ENCODE data around the gene LYZL2. TPM values are rescaled to one million over a fixed set of nuclear protein-coding genes. Genes with fewer than 3 reads are reported as not detected.
"Not testable (repeated sequence)": the region's sequence is repeated elsewhere in the genome, so short reads cannot be mapped to it uniquely, and the experiment has no call there.

The LYZL2 gene
- total RNA-seq, 2 donors from 2014 or later = 3.3 TPM; not detected in 1

DNA sequence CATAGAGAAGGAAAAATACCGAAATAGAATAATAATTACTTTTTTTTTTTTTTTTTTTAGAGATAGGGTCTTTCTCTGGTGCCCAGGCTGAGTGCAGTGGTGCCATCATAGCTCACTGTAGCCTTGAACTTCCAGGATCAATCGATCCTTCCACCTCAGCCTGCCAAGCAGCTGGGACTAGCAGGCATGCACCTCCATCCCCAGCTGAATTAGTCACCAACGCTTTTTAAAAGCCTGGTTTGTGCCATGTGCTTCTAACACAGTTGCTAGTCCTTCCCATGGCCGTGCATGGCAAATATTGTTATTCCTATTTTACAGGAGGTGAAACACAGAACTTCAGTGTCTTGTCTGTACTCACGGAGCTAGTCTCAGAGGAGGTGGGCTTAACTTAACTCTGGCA, 23.2 kb downstream of the LYZL2 start:
- Histone ChIP-seq H3K27me3 (replicated peaks; ENCODE audit: insufficient read depth) (no peaks in the 10 kb centered on the region), H3K27ac (no peak overlapping the region), H3K9me3 (no peaks in the 10 kb centered on the region), H3K36me3 (no peaks in the 10 kb centered on the region), H3K4me1 (replicated peaks) (no peaks in the 10 kb centered on the region), H3K4me3 (no peak overlapping the region)
- intact Hi-C loops (cut with DNase I) = no loop called here
- TF ChIP-seq POLR2A (IDR thresholded peaks at IDR 0.05) = no peak
- TF ChIP-seq, protein P1, sequence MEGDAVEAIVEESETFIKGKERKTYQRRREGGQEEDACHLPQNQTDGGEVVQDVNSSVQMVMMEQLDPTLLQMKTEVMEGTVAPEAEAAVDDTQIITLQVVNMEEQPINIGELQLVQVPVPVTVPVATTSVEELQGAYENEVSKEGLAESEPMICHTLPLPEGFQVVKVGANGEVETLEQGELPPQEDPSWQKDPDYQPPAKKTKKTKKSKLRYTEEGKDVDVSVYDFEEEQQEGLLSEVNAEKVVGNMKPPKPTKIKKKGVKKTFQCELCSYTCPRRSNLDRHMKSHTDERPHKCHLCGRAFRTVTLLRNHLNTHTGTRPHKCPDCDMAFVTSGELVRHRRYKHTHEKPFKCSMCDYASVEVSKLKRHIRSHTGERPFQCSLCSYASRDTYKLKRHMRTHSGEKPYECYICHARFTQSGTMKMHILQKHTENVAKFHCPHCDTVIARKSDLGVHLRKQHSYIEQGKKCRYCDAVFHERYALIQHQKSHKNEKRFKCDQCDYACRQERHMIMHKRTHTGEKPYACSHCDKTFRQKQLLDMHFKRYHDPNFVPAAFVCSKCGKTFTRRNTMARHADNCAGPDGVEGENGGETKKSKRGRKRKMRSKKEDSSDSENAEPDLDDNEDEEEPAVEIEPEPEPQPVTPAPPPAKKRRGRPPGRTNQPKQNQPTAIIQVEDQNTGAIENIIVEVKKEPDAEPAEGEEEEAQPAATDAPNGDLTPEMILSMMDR (IDR thresholded peaks at IDR 0.05) = no peak
- no peak for TF ChIP-seq POLR2AphosphoS5 (IDR thresholded peaks at IDR 0.05)
- DNase-seq (ENCODE audit: low spot score) = no peak
- WGBS = 46% methylated on average over 5 of the region's 5 CpGs

DNA sequence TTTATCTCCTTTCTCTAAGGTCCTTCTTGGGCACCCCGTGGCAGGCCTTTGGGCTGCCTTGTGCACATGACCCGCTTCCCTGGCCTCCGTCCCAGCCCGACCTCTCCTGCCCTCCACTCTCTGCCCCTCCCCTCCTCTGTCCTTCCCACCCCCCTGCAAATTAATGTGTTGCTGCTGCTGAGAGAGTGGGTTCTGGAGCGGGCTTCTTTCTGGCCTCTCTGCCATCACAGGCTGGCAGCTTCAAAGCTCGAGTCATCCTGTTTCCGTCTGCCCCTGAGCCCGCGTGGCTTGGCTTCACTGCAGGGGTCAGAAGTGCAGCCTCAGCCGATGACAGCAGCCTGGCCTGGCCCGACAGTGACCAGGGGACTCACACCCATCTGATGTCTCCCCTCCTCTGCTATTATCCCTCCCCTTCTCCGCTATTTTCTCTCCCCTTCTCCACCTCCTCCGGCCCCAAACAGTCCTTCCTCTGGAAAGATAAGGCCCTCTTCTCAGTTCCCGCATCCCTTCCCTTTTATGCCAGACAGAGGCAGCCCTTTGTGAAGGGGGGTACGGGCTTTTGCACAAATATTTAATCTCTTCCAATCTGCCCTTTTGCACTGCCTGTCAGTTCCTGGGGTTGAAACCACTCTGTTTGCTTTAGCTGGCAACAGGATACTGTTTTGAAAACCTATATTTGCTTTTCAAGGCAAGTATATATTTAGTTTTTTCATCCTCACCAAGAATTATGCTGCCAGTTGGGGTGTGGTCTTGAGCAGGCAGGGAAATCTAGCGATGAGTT, 24.0 kb downstream of the LYZL2 start:
- DNase-seq (ENCODE audit: low spot score); H3K4me3 ChIP-seq; H3K27me3 ChIP-seq (replicated peaks; ENCODE audit: insufficient read depth); H3K27ac ChIP-seq; H3K4me1 ChIP-seq (replicated peaks); H3K9me3 ChIP-seq; H3K36me3 ChIP-seq; intact Hi-C loops (cut with DNase I): not testable (repeated sequence)
- 14% methylated on average over 16 of the region's 16 CpGs for WGBS

DNA sequence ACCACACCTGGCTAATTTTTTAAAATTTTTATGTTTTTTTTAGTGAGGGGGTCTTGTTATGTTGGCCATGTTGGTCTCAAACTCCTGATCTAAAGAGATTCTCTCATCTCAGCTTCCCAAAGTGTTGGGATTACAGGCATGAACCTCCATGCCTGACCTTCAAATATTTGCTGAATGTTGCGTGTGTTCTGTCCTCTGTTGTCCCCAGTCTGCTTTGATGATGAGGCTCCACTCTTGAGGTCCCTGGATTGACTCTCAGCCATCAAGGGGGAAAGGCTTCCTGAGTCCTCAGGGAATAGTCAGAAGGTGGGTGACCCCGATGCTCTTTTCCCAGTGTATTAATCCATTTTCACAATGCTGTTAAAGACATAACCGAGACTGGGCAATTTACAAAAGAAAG, 26.0 kb downstream of the LYZL2 start:
- intact Hi-C loops (cut with DNase I) = no loop called here
- Histone ChIP-seq H3K36me3 (no peaks in the 10 kb centered on the region), H3K27me3 (replicated peaks; ENCODE audit: insufficient read depth) (no peaks in the 10 kb centered on the region), H3K4me3 (no peak overlapping the region), H3K9me3 (no peaks in the 10 kb centered on the region), H3K4me1 (replicated peaks) (no peaks in the 10 kb centered on the region), H3K27ac (no peak overlapping the region)
- DNase-seq (ENCODE audit: low spot score) = no peak
- 96% methylated on average over 3 of the region's 3 CpGs for WGBS
- TF ChIP-seq, protein P1 (IDR thresholded peaks at IDR 0.05) = no peak
- TF ChIP-seq POLR2AphosphoS5 (IDR thresholded peaks at IDR 0.05) (no peak), POLR2A (IDR thresholded peaks at IDR 0.05) (no peak)

DNA sequence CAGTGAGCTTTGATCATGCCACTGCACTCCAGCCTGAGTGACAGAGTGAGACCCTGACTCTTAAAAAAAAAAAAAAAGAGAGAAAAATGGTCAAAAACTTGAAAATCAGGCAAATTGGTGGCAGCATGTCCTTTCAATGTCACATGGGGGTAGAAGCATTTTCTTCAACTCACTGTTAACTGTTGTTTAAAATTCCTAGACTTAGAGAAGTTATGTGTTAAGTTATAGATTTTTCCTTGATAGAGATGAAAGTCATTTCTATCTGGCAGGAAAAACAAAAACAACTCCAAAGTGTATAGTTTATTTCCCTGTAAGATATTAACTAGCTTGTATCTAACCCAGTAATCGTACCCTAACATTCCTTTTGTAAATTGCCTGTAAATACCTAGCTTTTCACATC, 26.8 kb downstream of the LYZL2 start:
- 69% methylated on average over 1 of the region's 1 CpG for WGBS

DNA sequence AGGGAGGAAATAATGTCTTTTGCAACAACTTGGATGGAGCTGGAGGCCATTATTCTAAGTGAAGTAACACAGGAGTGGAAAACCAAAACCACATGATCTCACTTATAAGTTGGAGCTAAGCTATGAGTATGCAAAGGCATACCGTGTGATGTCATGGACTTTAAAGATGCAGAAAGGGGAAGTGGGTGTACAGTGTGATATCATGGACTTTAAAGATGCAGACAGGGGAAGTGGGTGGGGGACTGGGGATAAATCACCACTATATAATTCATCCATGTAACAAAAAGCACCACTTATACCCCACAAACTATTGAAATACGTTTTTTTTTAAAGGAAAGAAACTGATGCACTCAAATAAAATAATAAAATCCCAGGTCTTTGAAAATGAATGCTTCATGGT, 29.5 kb downstream of the LYZL2 start:
- intact Hi-C loops (cut with DNase I) = no loop called here
- Histone ChIP-seq H3K9me3 (no peaks in the 10 kb centered on the region), H3K27ac (no peak overlapping the region), H3K36me3 (no peaks in the 10 kb centered on the region), H3K4me3 (no peak overlapping the region), H3K4me1 (replicated peaks) (no peaks in the 10 kb centered on the region), H3K27me3 (replicated peaks; ENCODE audit: insufficient read depth) (no peaks in the 10 kb centered on the region)
- DNase-seq (ENCODE audit: low spot score) = no peak
- TF ChIP-seq POLR2A (IDR thresholded peaks at IDR 0.05) (no peak), POLR2AphosphoS5 (IDR thresholded peaks at IDR 0.05) (no peak)
- TF ChIP-seq, protein P1 (IDR thresholded peaks at IDR 0.05) = no peak
- WGBS = 71% methylated on average over 2 of the region's 2 CpGs

More for the DNA sequence above, 26.8 kb downstream of the LYZL2 start:
- no peak for DNase-seq (ENCODE audit: low spot score)
- H3K9me3 ChIP-seq = no peaks in the 10 kb centered on the region
- H3K36me3 ChIP-seq = no peaks in the 10 kb centered on the region
- H3K27me3 ChIP-seq (replicated peaks; ENCODE audit: insufficient read depth) = no peaks in the 10 kb centered on the region
- no peaks in the 10 kb centered on the region for H3K4me1 ChIP-seq (replicated peaks)
- TF ChIP-seq POLR2A (IDR thresholded peaks at IDR 0.05) (no peak), POLR2AphosphoS5 (IDR thresholded peaks at IDR 0.05) (no peak)
- TF ChIP-seq, protein P1 (IDR thresholded peaks at IDR 0.05) = no peak
- no peak overlapping the region for H3K27ac ChIP-seq
- intact Hi-C loops (cut with DNase I) = no loop called here
- no peak overlapping the region for H3K4me3 ChIP-seq

Measured in prostate gland (tissue), 2 donors.